LNCaP clone FGC (cell line): ENCODE data around the gene DCDC1.
"Not testable (repeated sequence)": the region's sequence is repeated elsewhere in the genome, so short reads cannot be mapped to it uniquely, and the experiment has no call there.

Source experiments
- DNase-seq: peaks from one replicate; pipeline ENCODE4 v3.0.0-alpha.2; 2011; ENCODE audit warnings: low read depth
- H3K4me3 ChIP-seq: 2 replicates; pipeline ENCODE4 v1.5.1; 2011; ENCODE audit warnings: mild to moderate bottlenecking, low read depth, low read length, control low read depth
- CTCF ChIP-seq: IDR thresholded peaks from 2 replicates; pipeline ENCODE4 v1.5.1; 2012; ENCODE audit warnings: mild to moderate bottlenecking; ENCODE audit not compliant: control insufficient read depth, insufficient read depth; ENCODE audit errors: extremely low read depth

Gene DCDC1

GRCh38 chr11:30956751-30957150, 412.8 kb downstream of the DCDC1 start:
- no peak for DNase-seq
- no peak overlapping the region for H3K4me3 ChIP-seq
- no peak for TF ChIP-seq CTCF

- no peak overlapping the region for H3K4me3 ChIP-seq
- no peak for DNase-seq
- no peak for TF ChIP-seq CTCF
Observed at GRCh38 chr11:30949838-30950237, 419.7 kb downstream of the DCDC1 start.

GRCh38 chr11:30947715-30948114, 421.8 kb downstream of the DCDC1 start:
- not testable (repeated sequence) for DNase-seq, H3K4me3 ChIP-seq

- no peak for DNase-seq
- no peak overlapping the region for H3K4me3 ChIP-seq
- TF ChIP-seq CTCF: no peak
Observed at GRCh38 chr11:30938810-30939209, 430.7 kb downstream of the DCDC1 start.

- no peak for TF ChIP-seq CTCF
- no peak overlapping the region for H3K4me3 ChIP-seq
- no peak for DNase-seq
Observed at GRCh38 chr11:30938171-30938570, 431.4 kb downstream of the DCDC1 start.

- H3K4me3 ChIP-seq: no peak overlapping the region
- no peak for DNase-seq
- no peak for TF ChIP-seq CTCF
Observed at GRCh38 chr11:30936491-30936890, 433.0 kb downstream of the DCDC1 start.

- no peak for DNase-seq
- no peak for TF ChIP-seq CTCF
- no peak overlapping the region for H3K4me3 ChIP-seq
Observed at GRCh38 chr11:30935861-30936260, 433.7 kb downstream of the DCDC1 start.

GRCh38 chr11:30926130-30926529, 443.4 kb downstream of the DCDC1 start:
- DNase-seq: no peak
- no peak overlapping the region for H3K4me3 ChIP-seq
- TF ChIP-seq CTCF: no peak
